ENCODE results near the gene PF4V1. TPM values are rescaled to one million over a fixed set of nuclear protein-coding genes. Genes with fewer than 3 reads are reported as not detected.

PF4V1 gene
- total and polyA plus RNA-seq, 9 of the 15 experiments (the other 6 are each of a cell fraction or from before 2014, with no cell fraction given) = not detected

DNA sequence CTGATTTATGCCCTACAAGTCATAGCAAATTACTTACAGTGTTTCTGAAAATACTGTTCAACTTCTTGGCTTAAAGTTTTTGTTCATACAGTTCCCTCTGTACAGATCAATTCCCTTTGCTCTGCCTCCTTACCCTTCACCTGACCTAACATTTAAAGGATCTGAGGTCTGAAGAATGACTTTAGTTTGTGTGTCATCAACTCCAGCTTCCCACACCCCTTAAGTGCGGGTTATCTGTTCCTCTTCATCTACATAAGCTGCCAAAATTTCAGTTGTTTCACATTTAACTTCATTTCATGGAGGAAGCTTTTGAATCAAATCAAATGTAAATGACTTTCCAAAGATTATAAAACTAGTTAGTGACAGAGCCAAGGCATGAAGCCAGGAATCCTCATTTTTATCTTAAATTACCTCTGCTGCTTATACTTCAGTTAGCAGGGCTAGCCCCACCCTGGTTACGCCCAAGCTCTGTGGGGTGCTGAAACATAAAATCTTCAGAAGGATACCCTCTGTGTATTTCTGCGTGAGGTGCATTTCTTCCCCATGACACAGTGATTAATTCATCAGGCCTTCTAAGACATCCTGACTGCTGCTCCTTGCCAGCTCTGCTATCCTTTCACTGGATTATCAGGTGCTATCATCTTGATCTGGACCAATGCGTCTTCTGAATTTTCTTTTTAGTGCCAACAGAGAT is 32.6 kb downstream of the PF4V1 start (continued):
- TF ChIP-seq, protein P1, sequence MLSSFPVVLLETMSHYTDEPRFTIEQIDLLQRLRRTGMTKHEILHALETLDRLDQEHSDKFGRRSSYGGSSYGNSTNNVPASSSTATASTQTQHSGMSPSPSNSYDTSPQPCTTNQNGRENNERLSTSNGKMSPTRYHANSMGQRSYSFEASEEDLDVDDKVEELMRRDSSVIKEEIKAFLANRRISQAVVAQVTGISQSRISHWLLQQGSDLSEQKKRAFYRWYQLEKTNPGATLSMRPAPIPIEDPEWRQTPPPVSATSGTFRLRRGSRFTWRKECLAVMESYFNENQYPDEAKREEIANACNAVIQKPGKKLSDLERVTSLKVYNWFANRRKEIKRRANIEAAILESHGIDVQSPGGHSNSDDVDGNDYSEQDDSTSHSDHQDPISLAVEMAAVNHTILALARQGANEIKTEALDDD (IDR thresholded peaks at IDR 0.05) = 0 out of 2 replicates have a peak, but pooled peaks have one; percentile 19
- no peak for TF ChIP-seq ZNF41 (CRISPR knock-in tag; conservative IDR thresholded peaks at IDR 0.05)

DNA sequence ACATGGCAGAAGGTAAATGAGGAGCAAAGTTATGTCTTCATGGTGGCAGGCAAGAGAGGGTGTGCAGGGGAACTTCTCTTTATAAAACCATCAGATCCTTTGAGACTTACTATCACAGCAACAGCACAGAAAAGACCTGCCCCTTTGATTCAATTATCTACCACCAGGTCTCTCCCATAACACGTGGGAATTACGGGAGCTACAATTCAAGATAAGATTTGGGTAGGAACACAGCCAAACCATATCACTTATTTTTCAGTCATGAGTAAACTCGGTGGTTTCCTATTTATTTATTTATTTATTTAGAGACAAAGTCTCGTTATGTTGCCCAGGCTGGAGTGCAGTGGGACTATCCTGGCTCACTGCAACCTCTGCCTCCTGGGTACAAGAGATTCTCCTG is 38.2 kb downstream of the PF4V1 start:
- ChIA-PET CTCF (ENCODE audit: low intra/inter-chr PET ratio) (no interaction called here), POLR2A (no interaction called here)
- no peak overlapping the region for H3K27ac ChIP-seq (ENCODE audit: extremely low read depth, low read depth, low read length)
- H3K36me3 ChIP-seq (ENCODE audit: control insufficient read depth, insufficient read depth, low read length) = no peaks in the 10 kb centered on the region
- no peaks in the 10 kb centered on the region for H4K20me1 ChIP-seq (replicated peaks; ENCODE audit: control insufficient read depth, insufficient read depth, low read length)
- ATAC-seq = no peak
- H3K27me3 ChIP-seq (ENCODE audit: control insufficient read depth in 2 of 2, insufficient read depth in 2 of 2, low read length in 2 of 2) = no peaks in the 10 kb centered on the region
- no TSS peak for BruUV-seq (replicated peaks)
- no peak overlapping the region for H2AFZ ChIP-seq (ENCODE audit: low read depth, low read length)
- no peak overlapping the region for H3K4me3 ChIP-seq
- H3K79me2 ChIP-seq (ENCODE audit: control insufficient read depth, insufficient read depth, low read length) = no peaks in the 10 kb centered on the region
- no peak for TF ChIP-seq HNRNPLL (IDR thresholded peaks at IDR 0.05; ENCODE audit: low read depth, low read length, poor library complexity, severe bottlenecking)
- TF ChIP-seq ZFP36 (IDR thresholded peaks at IDR 0.05; ENCODE audit: low read depth, low read length, partially characterized antibody) = no peak
- no peak for TF ChIP-seq NR3C1 (CRISPR knock-in tag; IDR thresholded peaks at IDR 0.05)
- no peak for TF ChIP-seq ZKSCAN3 (CRISPR knock-in tag; IDR thresholded peaks at IDR 0.05)
- no peak for TF ChIP-seq HCFC1 (IDR thresholded peaks at IDR 0.05; ENCODE audit: low read depth, low read length)
- TF ChIP-seq LCOR (CRISPR knock-in tag; IDR thresholded peaks at IDR 0.05) = no peak
- TF ChIP-seq KLF6 (CRISPR knock-in tag; IDR thresholded peaks at IDR 0.05; ENCODE audit: borderline replicate concordance) = no peak
- TF ChIP-seq, protein P2, sequence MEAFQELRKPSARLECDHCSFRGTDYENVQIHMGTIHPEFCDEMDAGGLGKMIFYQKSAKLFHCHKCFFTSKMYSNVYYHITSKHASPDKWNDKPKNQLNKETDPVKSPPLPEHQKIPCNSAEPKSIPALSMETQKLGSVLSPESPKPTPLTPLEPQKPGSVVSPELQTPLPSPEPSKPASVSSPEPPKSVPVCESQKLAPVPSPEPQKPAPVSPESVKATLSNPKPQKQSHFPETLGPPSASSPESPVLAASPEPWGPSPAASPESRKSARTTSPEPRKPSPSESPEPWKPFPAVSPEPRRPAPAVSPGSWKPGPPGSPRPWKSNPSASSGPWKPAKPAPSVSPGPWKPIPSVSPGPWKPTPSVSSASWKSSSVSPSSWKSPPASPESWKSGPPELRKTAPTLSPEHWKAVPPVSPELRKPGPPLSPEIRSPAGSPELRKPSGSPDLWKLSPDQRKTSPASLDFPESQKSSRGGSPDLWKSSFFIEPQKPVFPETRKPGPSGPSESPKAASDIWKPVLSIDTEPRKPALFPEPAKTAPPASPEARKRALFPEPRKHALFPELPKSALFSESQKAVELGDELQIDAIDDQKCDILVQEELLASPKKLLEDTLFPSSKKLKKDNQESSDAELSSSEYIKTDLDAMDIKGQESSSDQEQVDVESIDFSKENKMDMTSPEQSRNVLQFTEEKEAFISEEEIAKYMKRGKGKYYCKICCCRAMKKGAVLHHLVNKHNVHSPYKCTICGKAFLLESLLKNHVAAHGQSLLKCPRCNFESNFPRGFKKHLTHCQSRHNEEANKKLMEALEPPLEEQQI (IDR thresholded peaks at IDR 0.05) = no peak
- no peak for TF ChIP-seq GABPB1 (CRISPR knock-in tag; IDR thresholded peaks at IDR 0.05)
- H3K9me1 ChIP-seq (ENCODE audit: control insufficient read depth, insufficient read depth, low read length) = no peaks in the 10 kb centered on the region
- H3K9me3 ChIP-seq (replicated peaks; ENCODE audit: control insufficient read depth, insufficient read depth, low read depth, low read length) = no peaks in the 10 kb centered on the region
- H3K9ac ChIP-seq (ENCODE audit: insufficient read depth in 1 of 2, low read depth in 2 of 2, low read length in 2 of 2) = no peak overlapping the region
- FAIRE-seq = no peak
- intact Hi-C loops (cut with micrococcal nuclease) (no loop called here), in situ Hi-C loops (cut with MboI) (no loop called here)
- no peak overlapping the region for H3K4me2 ChIP-seq (ENCODE audit: insufficient read depth, low read length)
- no peaks in the 10 kb centered on the region for H3K4me1 ChIP-seq (replicated peaks in 1 of 2; ENCODE audit: control insufficient read depth in 2 of 2, insufficient read depth in 2 of 2, low read length in 2 of 2)
- DNase-seq (ENCODE audit: extremely low read depth in 1 of 4, low spot score in 3 of 4) = no peak
- 9% methylated on average over 4 of the region's 4 CpGs for WGBS (ENCODE audit: insufficient coverage, low coverage, missing lambda C conversion rate)
